Upper lobe of right lung (tissue), 1 donor: ENCODE measurements around the gene KIAA1210. TPM values are rescaled to one million over a fixed set of nuclear protein-coding genes. Genes with fewer than 3 reads are reported as not detected.
"Not testable (repeated sequence)": the region's sequence is repeated elsewhere in the genome, so short reads cannot be mapped to it uniquely, and the experiment has no call there.

Experiments
- ATAC-seq: fragments of 200-7000 bp; cut with Tn5 transposase; one replicate; pipeline ENCODE4 v1.9.1; 2020; ENCODE audit warnings: mild to moderate bottlenecking, moderate library complexity
- DNase-seq: peaks from one replicate; pipeline ENCODE4 v3.0.0-alpha.2; 2020
- H3K27ac ChIP-seq: fragments of 200-600 bp; one replicate; pipeline ENCODE4 v1.8.0; 2022
- H3K27me3 ChIP-seq: fragments of 200-600 bp; one replicate; pipeline ENCODE4 v1.8.0; 2022; ENCODE audit warnings: mild to moderate bottlenecking
- H3K36me3 ChIP-seq: fragments of 200-600 bp; one replicate; pipeline ENCODE4 v1.8.0; 2022
- H3K4me1 ChIP-seq: fragments of 200-600 bp; one replicate; pipeline ENCODE4 v1.8.0; 2022
- H3K4me3 ChIP-seq: fragments of 200-600 bp; one replicate; pipeline ENCODE4 v1.8.0; 2022; ENCODE audit warnings: mild to moderate bottlenecking
- H3K9me3 ChIP-seq: fragments of 200-600 bp; one replicate; pipeline ENCODE4 v1.8.0; 2022
- intact Hi-C: fragments of 100-400 bp; cut with DNase I; formaldehyde crosslinking; loops from one replicate; pipeline ENCODE4 v1.11.0; 2022
- total RNA-seq: library from RNA; stranded (reverse); fragmentation: NEBNext Ultra II Directional; extraction: Animal tissue kit (Norgen Biotek cat#: 25700); gene quantifications from one replicate; pipeline ENCODE4 v1.2.1, GENCODE V29; 2021
- TF ChIP-seq, protein P1 (sequence below): fragments of 200-600 bp; IDR thresholded peaks from one replicate; pipeline ENCODE4 v1.8.0; 2022; ENCODE audit warnings: antibody characterized with exemption
- donor health status: DM: no; HTN: yes; CAD: no; lungs with severe emphysema.

KIAA1210 gene
- total RNA-seq, 1 donor from 2014 or later = not detected

DNA sequence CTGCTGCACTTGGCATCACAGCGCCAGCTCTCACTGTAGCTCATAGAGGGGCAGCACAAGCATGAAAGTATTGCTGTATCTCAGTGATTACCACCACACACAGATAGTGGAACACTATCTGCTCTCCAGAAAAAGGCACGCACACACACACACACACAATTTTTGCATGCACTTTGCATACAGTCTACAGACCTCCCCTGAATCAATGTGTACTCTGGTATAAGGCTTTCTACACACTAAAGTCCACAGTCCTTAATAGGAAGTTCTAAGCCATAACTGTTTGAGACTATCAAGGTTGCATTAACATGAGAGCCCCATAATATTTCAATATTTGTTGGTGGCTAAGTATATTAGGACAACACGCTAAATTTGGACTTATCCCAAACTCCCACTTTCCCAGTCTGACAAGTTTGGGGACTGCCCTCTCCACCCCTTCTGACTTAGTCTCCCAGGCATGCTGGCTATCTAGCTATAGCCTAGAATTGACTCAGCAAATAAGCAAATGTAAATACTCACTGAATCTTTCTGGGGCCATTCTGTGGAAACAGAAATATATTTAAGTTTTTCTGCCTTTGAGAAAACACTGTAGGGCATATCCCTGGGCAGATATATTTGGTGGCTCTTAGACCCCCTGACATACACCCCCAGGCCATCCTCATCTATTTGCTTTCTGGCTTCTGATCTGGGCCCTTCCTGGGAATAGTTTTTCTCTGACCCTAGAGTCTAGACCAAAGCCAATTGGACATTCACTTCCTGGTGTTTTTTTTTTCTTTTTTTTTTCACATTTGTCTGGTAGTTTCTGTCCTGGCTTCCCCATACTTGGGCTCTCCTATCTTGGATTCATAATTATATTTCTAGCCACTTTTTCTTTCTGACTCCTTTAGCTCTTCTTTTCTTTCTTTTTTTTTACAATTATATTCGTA lies 91.2 kb downstream of the KIAA1210 start:
- no peak overlapping the region for H3K4me3 ChIP-seq
- no peaks in the 10 kb centered on the region for H3K4me1 ChIP-seq
- H3K27me3 ChIP-seq = no peaks in the 10 kb centered on the region
- H3K9me3 ChIP-seq = no peaks in the 10 kb centered on the region
- intact Hi-C loops = no loop called here
- ATAC-seq = no peak
- DNase-seq = no peak
- TF ChIP-seq, protein P1, sequence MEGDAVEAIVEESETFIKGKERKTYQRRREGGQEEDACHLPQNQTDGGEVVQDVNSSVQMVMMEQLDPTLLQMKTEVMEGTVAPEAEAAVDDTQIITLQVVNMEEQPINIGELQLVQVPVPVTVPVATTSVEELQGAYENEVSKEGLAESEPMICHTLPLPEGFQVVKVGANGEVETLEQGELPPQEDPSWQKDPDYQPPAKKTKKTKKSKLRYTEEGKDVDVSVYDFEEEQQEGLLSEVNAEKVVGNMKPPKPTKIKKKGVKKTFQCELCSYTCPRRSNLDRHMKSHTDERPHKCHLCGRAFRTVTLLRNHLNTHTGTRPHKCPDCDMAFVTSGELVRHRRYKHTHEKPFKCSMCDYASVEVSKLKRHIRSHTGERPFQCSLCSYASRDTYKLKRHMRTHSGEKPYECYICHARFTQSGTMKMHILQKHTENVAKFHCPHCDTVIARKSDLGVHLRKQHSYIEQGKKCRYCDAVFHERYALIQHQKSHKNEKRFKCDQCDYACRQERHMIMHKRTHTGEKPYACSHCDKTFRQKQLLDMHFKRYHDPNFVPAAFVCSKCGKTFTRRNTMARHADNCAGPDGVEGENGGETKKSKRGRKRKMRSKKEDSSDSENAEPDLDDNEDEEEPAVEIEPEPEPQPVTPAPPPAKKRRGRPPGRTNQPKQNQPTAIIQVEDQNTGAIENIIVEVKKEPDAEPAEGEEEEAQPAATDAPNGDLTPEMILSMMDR = no peak
- no peaks in the 10 kb centered on the region for H3K36me3 ChIP-seq
- H3K27ac ChIP-seq = no peak overlapping the region

DNA sequence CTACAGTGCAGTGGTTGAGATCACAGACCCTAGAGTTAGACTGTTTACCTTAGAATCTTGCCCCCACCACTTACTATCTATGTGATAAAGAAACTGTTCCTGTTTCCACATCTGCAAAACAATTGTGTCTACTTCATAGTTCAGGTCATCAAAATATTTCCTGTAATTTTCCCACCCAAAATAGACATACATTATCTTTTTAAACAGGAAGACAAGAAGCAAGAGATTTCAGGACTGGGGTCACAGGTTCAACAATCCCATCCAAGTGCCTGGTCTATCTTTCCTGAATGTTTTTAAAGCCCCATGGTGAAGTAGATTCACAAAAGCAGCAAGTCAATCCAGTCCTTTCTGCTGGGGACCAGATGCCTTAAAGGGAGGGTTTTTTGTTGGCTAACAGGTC lies 96.6 kb downstream of the KIAA1210 start:
- Histone ChIP-seq H3K9me3 (no peaks in the 10 kb centered on the region), H3K27ac (no peak overlapping the region), H3K4me3 (no peak overlapping the region), H3K36me3 (no peaks in the 10 kb centered on the region), H3K4me1 (no peaks in the 10 kb centered on the region), H3K27me3 (no peaks in the 10 kb centered on the region)
- ATAC-seq (no peak), DNase-seq (no peak)
- TF ChIP-seq, protein P1 = no peak
- intact Hi-C loops = no loop called here

GRCh38 chrX:119029656-119030055 lies 98.0 kb downstream of the KIAA1210 start:
- ATAC-seq, H3K4me1 ChIP-seq, DNase-seq, H3K27me3 ChIP-seq, H3K36me3 ChIP-seq, H3K27ac ChIP-seq, H3K4me3 ChIP-seq, H3K9me3 ChIP-seq, intact Hi-C loops: not testable (repeated sequence)

DNA sequence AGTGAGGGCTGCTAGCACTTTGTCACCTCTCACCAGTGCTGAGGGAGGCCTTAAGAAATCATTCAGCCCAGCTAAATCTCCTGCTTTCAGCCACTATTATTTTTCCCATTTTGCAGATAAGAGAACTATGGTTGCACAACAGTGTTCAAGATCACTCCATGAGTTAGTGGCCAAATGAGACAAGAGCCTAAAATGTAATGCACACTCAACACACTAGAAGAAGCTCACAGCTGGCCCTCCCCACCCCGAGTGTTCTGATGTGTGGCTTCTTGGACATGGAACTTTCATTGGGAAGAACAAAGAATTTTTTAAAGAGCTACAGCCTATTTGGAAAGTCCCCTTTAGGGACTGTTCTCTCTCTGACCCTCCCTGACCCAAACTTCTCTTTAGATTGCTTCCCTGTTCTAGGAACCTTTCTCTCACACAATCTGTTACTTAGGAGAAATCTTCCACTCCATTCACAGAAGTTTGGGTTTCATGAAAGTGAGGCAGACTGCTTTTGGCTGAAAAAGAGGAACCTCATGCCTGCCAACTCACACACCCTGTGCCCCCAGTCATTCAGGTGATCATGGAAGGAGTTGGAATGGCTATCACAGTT lies 98.8 kb downstream of the KIAA1210 start:
- Histone ChIP-seq H3K27ac (no peak overlapping the region), H3K4me1 (no peaks in the 10 kb centered on the region), H3K4me3 (no peak overlapping the region), H3K36me3 (no peaks in the 10 kb centered on the region), H3K27me3 (no peaks in the 10 kb centered on the region), H3K9me3 (no peaks in the 10 kb centered on the region)
- TF ChIP-seq, protein P1 = no peak
- intact Hi-C loops = no loop called here
- ATAC-seq = no peak
- DNase-seq = no peak

Other genes starting within 250 kb of the KIAA1210 start
- gene LONRF3, start 153.2 kb downstream of the KIAA1210 start, total RNA-seq = 24.4 TPM
- not detected for gene CT47C1, start 54.8 kb downstream of the KIAA1210 start, total RNA-seq
- gene PGRMC1, start 108.5 kb upstream of the KIAA1210 start, total RNA-seq = 74.9 TPM